Measurements from ENCODE around the gene TUBB6.

The TUBB6 gene

GRCh38 chr18:12335503-12335902 is 27.5 kb downstream of the TUBB6 start:
- Histone ChIP-seq H3K4me3 (ENCODE audit: severe bottlenecking) (no peak overlapping the region), H3K27ac (ENCODE audit: poor library complexity, severe bottlenecking) (no peak overlapping the region), H3K4me1 (ENCODE audit: insufficient read depth, poor library complexity, severe bottlenecking) (peaks cover 13% of the 10 kb centered on the region), H3K36me3 (ENCODE audit: low read depth) (peaks cover 56% of the 10 kb centered on the region), H3K9me3 (ENCODE audit: severe bottlenecking) (no peaks in the 10 kb centered on the region), H3K27me3 (ENCODE audit: insufficient read depth, poor library complexity, severe bottlenecking) (no peaks in the 10 kb centered on the region)
- TF ChIP-seq CTCF (IDR thresholded peaks at IDR 0.05; ENCODE audit: poor library complexity, severe bottlenecking): no peak
- ATAC-seq (ENCODE audit: low read depth) (no peak), DNase-seq (ENCODE audit: low spot score) (no peak)

GRCh38 chr18:12336171-12336613 is 28.2 kb downstream of the TUBB6 start:
- H3K36me3 ChIP-seq (ENCODE audit: low read depth): peaks cover 56% of the 10 kb centered on the region
- TF ChIP-seq CTCF (IDR thresholded peaks at IDR 0.05; ENCODE audit: poor library complexity, severe bottlenecking): no peak
- peaks cover 13% of the 10 kb centered on the region for H3K4me1 ChIP-seq (ENCODE audit: insufficient read depth, poor library complexity, severe bottlenecking)
- H3K4me3 ChIP-seq (ENCODE audit: severe bottlenecking): no peak overlapping the region
- ATAC-seq (ENCODE audit: low read depth) (peak; percentile 57), DNase-seq (ENCODE audit: low spot score) (no peak)
- no peaks in the 10 kb centered on the region for H3K9me3 ChIP-seq (ENCODE audit: severe bottlenecking)
- no peaks in the 10 kb centered on the region for H3K27me3 ChIP-seq (ENCODE audit: insufficient read depth, poor library complexity, severe bottlenecking)
- H3K27ac ChIP-seq (ENCODE audit: poor library complexity, severe bottlenecking): no peak overlapping the region

GRCh38 chr18:12336887-12337286 is 28.8 kb downstream of the TUBB6 start:
- ATAC-seq (ENCODE audit: low read depth): peak; percentile 79
- Histone ChIP-seq H3K4me1 (ENCODE audit: insufficient read depth, poor library complexity, severe bottlenecking) (peaks cover 13% of the 10 kb centered on the region), H3K36me3 (ENCODE audit: low read depth) (peaks cover 56% of the 10 kb centered on the region), H3K27ac (ENCODE audit: poor library complexity, severe bottlenecking) (no peak overlapping the region), H3K27me3 (ENCODE audit: insufficient read depth, poor library complexity, severe bottlenecking) (no peaks in the 10 kb centered on the region), H3K9me3 (ENCODE audit: severe bottlenecking) (no peaks in the 10 kb centered on the region), H3K4me3 (ENCODE audit: severe bottlenecking) (no peak overlapping the region)
- no peak for TF ChIP-seq CTCF (IDR thresholded peaks at IDR 0.05; ENCODE audit: poor library complexity, severe bottlenecking)
- DNase-seq (ENCODE audit: low spot score): no peak

- H3K4me1 ChIP-seq (ENCODE audit: insufficient read depth, poor library complexity, severe bottlenecking): peaks cover 13% of the 10 kb centered on the region
- no peak for ATAC-seq (ENCODE audit: low read depth)
Observed at GRCh38 chr18:12338382-12338781, 30.3 kb downstream of the TUBB6 start.

More at GRCh38 chr18:12338382-12338781, 30.3 kb downstream of the TUBB6 start:
- Histone ChIP-seq H3K9me3 (ENCODE audit: severe bottlenecking) (no peaks in the 10 kb centered on the region), H3K4me3 (ENCODE audit: severe bottlenecking) (no peak overlapping the region), H3K27ac (ENCODE audit: poor library complexity, severe bottlenecking) (no peak overlapping the region), H3K36me3 (ENCODE audit: low read depth) (peaks cover 65% of the 10 kb centered on the region), H3K27me3 (ENCODE audit: insufficient read depth, poor library complexity, severe bottlenecking) (no peaks in the 10 kb centered on the region)
- DNase-seq (ENCODE audit: low spot score): no peak
- TF ChIP-seq CTCF (IDR thresholded peaks at IDR 0.05; ENCODE audit: poor library complexity, severe bottlenecking): no peak

All from RWPE2 (cell line).